Measurements from ENCODE around the gene PSMB4. TPM values are rescaled to one million over a fixed set of nuclear protein-coding genes. Genes with fewer than 3 reads are reported as not detected.

PSMB4 gene
- polyA plus RNA-seq, 3 donors: 69.6 to 316 (median 85.6) TPM

- peaks cover 0 to 3% (median 0%) of the 10 kb centered on the region in 3 donors for H3K27me3 Mint-ChIP-seq (ENCODE audit: low read depth in 3 of 3)
- no peak overlapping the region for H3K9ac ChIP-seq (ENCODE audit: insufficient read depth, low read length, poor library complexity, severe bottlenecking)
- intact Hi-C loops (cut with micrococcal nuclease): loop anchor here in 1 of 2 donors (5.0 to 10.0 kb wide), 2 partner anchors 87 to 290 kb away; no protein-coding TSS in a partner anchor
- H3K27ac Mint-ChIP-seq: no peak overlapping the region
- peaks cover 0 to 16% of the 10 kb centered on the region in 2 donors for H3K36me3 ChIP-seq (replicated peaks in 1 of 2; ENCODE audit: control insufficient read depth in 1 of 2, insufficient read depth in 2 of 2, low read length in 2 of 2)
- peaks cover 90% of the 10 kb centered on the region for H4K20me1 ChIP-seq (ENCODE audit: insufficient read depth, low read length)
- H3K4me1 ChIP-seq (ENCODE audit: control insufficient read depth in 1 of 2, insufficient read depth in 2 of 2, low read length in 2 of 2): no peaks in the 10 kb centered on the region
- H3K9me3 ChIP-seq (replicated peaks in 1 of 2; ENCODE audit: control insufficient read depth in 1 of 2, insufficient read depth in 1 of 2, low read length in 2 of 2): no peaks in the 10 kb centered on the region
- no peaks in the 10 kb centered on the region for H3K27me3 ChIP-seq (ENCODE audit: control insufficient read depth in 2 of 2, insufficient read depth in 2 of 2, low read length in 2 of 2)
- no peak overlapping the region for H2AFZ ChIP-seq (ENCODE audit: insufficient read depth, low read depth, low read length, poor library complexity, severe bottlenecking)
- no peak overlapping the region for H3K27ac ChIP-seq (ENCODE audit: low read depth in 1 of 2, low read length in 2 of 2)
- peaks cover 2 to 23% of the 10 kb centered on the region in 2 donors for H3K36me3 Mint-ChIP-seq
- no peaks in the 10 kb centered on the region for H3K9me3 Mint-ChIP-seq
- no peak for TF ChIP-seq CTCF (IDR thresholded peaks at IDR 0.05)
- no peak overlapping the region for H3K4me2 ChIP-seq (replicated peaks; ENCODE audit: extremely low read depth, low read length, poor library complexity, severe bottlenecking)
- no CpG with 5 or more reads among the region's 2 CpGs for WGBS (ENCODE audit: insufficient coverage)
- DNase-seq: no peak
- no peak overlapping the region for H3K4me3 ChIP-seq (replicated peaks in 1 of 3; ENCODE audit: low read depth in 2 of 3, low read length in 3 of 3)
- peaks cover 100% of the 10 kb centered on the region for H3K79me2 ChIP-seq (ENCODE audit: insufficient read depth, low read length)
- H3K4me3 Mint-ChIP-seq: no peak overlapping the region
- peaks cover 9% of the 10 kb centered on the region for H3K4me1 Mint-ChIP-seq
These were observed 48.3 kb downstream of the PSMB4 start for GRCh38 chr1:151447696-151448095.

Small RNAs within 50 kb of the gene (small RNA-seq; reads per million reads assigned to genes)
- 2.8 reads per million, percentile 19 among the genes with 10 or more reads in this experiment for gene RNY4P25 (ENCODE audit: insufficient read length, low read depth)

Other genes starting within 250 kb of the PSMB4 start
- 100 to 1,000 TPM in 2 of 3 donors, 10 to 100 TPM in 1; 50.3 to 104 (median 103) TPM for gene TNFAIP8L2, start 242.9 kb upstream of the PSMB4 start, polyA plus RNA-seq
- under 1 TPM in 2 of 3 donors, not detected in 1; 0.16 to 0.24 TPM for gene LYSMD1, start 233.7 kb upstream of the PSMB4 start, polyA plus RNA-seq
- 100 to 1,000 TPM in 2 of 3 donors, 10 to 100 TPM in 1; 74.9 to 110 (median 103) TPM for gene SCNM1, start 233.4 kb upstream of the PSMB4 start, polyA plus RNA-seq
- gene TMOD4, start 223.6 kb upstream of the PSMB4 start, polyA plus RNA-seq: 1 to 10 TPM in 1 of 3 donors, not detected in 2; 2.0 TPM
- 10 to 100 TPM; 30.4 to 43.3 (median 37.7) TPM for gene VPS72, start 209.4 kb upstream of the PSMB4 start, polyA plus RNA-seq
- gene PIP5K1A, start 201.0 kb upstream of the PSMB4 start, polyA plus RNA-seq: 10 to 100 TPM; 10.8 to 47.7 (median 11.7) TPM
- gene PSMD4, start 144.8 kb upstream of the PSMB4 start, polyA plus RNA-seq: 100 to 1,000 TPM; 232 to 266 (median 252) TPM
- gene ZNF687, start 117.3 kb upstream of the PSMB4 start, polyA plus RNA-seq: 10 to 100 TPM in 1 of 3 donors, 1 to 10 TPM in 2; 1.3 to 26.5 (median 1.8) TPM
- gene PI4KB, start 72.2 kb upstream of the PSMB4 start, polyA plus RNA-seq: 100 to 1,000 TPM in 1 of 3 donors, 10 to 100 TPM in 2; 37.8 to 148 (median 50.3) TPM
- 10 to 100 TPM; 39.3 to 66.3 (median 43.5) TPM for gene RFX5, start 52.3 kb upstream of the PSMB4 start, polyA plus RNA-seq
- gene SELENBP1, start 26.9 kb upstream of the PSMB4 start, polyA plus RNA-seq: under 1 TPM in 2 of 3 donors, not detected in 1; 0.61 to 0.79 TPM
- gene POGZ, start 59.9 kb downstream of the PSMB4 start, polyA plus RNA-seq: 10 to 100 TPM in 1 of 3 donors, 1 to 10 TPM in 1, under 1 TPM in 1; 0.75 to 41.7 (median 1.8) TPM
- not detected for gene CGN, start 111.8 kb downstream of the PSMB4 start, polyA plus RNA-seq
- gene TUFT1, start 140.7 kb downstream of the PSMB4 start, polyA plus RNA-seq: 1 to 10 TPM; 1.5 to 1.7 (median 1.6) TPM
- gene SNX27, start 212.5 kb downstream of the PSMB4 start, polyA plus RNA-seq: 10 to 100 TPM; 40.1 to 57.1 (median 47.6) TPM